ENCODE results near the gene LIN52.

The LIN52 gene

GRCh38 chr14:74140374-74140850 is 55.7 kb downstream of the LIN52 start:
- Mint-ChIP-seq H3K4me1 (peaks cover 8% of the 10 kb centered on the region), H3K4me3 (no peak overlapping the region), H3K27ac (no peak overlapping the region), H3K27me3 (no peaks in the 10 kb centered on the region), H3K9me3 (no peaks in the 10 kb centered on the region), H3K36me3 (ENCODE audit: low read depth) (peaks cover 5% of the 10 kb centered on the region)
- ATAC-seq = no peak
- no peak for DNase-seq

GRCh38 chr14:74141703-74142102 is 56.9 kb downstream of the LIN52 start:
- Mint-ChIP-seq H3K9me3 (no peaks in the 10 kb centered on the region), H3K36me3 (ENCODE audit: low read depth) (peaks cover 5% of the 10 kb centered on the region), H3K27me3 (no peaks in the 10 kb centered on the region), H3K27ac (no peak overlapping the region), H3K4me3 (no peak overlapping the region), H3K4me1 (peaks cover 5% of the 10 kb centered on the region)
- DNase-seq (no peak), ATAC-seq (no peak)

- no peak overlapping the region for H3K27ac Mint-ChIP-seq
- H3K27me3 Mint-ChIP-seq = no peaks in the 10 kb centered on the region
- H3K9me3 Mint-ChIP-seq = no peaks in the 10 kb centered on the region
- DNase-seq = no peak
- peaks cover 5% of the 10 kb centered on the region for H3K36me3 Mint-ChIP-seq (ENCODE audit: low read depth)
- H3K4me3 Mint-ChIP-seq = no peak overlapping the region
- peaks cover 9% of the 10 kb centered on the region for H3K4me1 Mint-ChIP-seq
- no peak for ATAC-seq
These were observed 57.8 kb downstream of the LIN52 start for GRCh38 chr14:74142523-74142922.

- no peaks in the 10 kb centered on the region for H3K9me3 Mint-ChIP-seq
These were observed 60.0 kb downstream of the LIN52 start for GRCh38 chr14:74144789-74145188.

GRCh38 chr14:74147571-74147970 is 62.8 kb downstream of the LIN52 start:
- H3K27me3 Mint-ChIP-seq = no peaks in the 10 kb centered on the region
- H3K4me1 Mint-ChIP-seq = peaks cover 13% of the 10 kb centered on the region
- H3K9me3 Mint-ChIP-seq = no peaks in the 10 kb centered on the region
- no peak overlapping the region for H3K4me3 Mint-ChIP-seq
- ATAC-seq = no peak
- H3K27ac Mint-ChIP-seq = no peak overlapping the region
- DNase-seq = no peak
- no peaks in the 10 kb centered on the region for H3K36me3 Mint-ChIP-seq (ENCODE audit: low read depth)

More at GRCh38 chr14:74144789-74145188, 60.0 kb downstream of the LIN52 start:
- DNase-seq (no peak), ATAC-seq (no peak)
- Mint-ChIP-seq H3K4me1 (peaks cover 13% of the 10 kb centered on the region), H3K27me3 (no peaks in the 10 kb centered on the region), H3K36me3 (ENCODE audit: low read depth) (no peaks in the 10 kb centered on the region), H3K27ac (no peak overlapping the region), H3K4me3 (no peak overlapping the region)

- peaks cover 13% of the 10 kb centered on the region for H3K4me1 Mint-ChIP-seq
- H3K9me3 Mint-ChIP-seq = no peaks in the 10 kb centered on the region
- no peak for DNase-seq
- H3K36me3 Mint-ChIP-seq (ENCODE audit: low read depth) = no peaks in the 10 kb centered on the region
- no peak overlapping the region for H3K27ac Mint-ChIP-seq
- no peaks in the 10 kb centered on the region for H3K27me3 Mint-ChIP-seq
- no peak overlapping the region for H3K4me3 Mint-ChIP-seq
- ATAC-seq = no peak
These were observed 63.9 kb downstream of the LIN52 start for GRCh38 chr14:74148705-74149104.

GRCh38 chr14:74155287-74155686 is 70.5 kb downstream of the LIN52 start:
- Mint-ChIP-seq H3K27me3 (no peaks in the 10 kb centered on the region), H3K4me1 (no peaks in the 10 kb centered on the region), H3K36me3 (ENCODE audit: low read depth) (no peaks in the 10 kb centered on the region), H3K9me3 (no peaks in the 10 kb centered on the region), H3K27ac (no peak overlapping the region), H3K4me3 (no peak overlapping the region)
- ATAC-seq (no peak), DNase-seq (no peak)

GRCh38 chr14:74155749-74156148 is 71.0 kb downstream of the LIN52 start:
- H3K27me3 Mint-ChIP-seq = no peaks in the 10 kb centered on the region
- no peaks in the 10 kb centered on the region for H3K4me1 Mint-ChIP-seq
- no peak overlapping the region for H3K4me3 Mint-ChIP-seq
- ATAC-seq = no peak
- no peaks in the 10 kb centered on the region for H3K9me3 Mint-ChIP-seq
- H3K27ac Mint-ChIP-seq = no peak overlapping the region
- H3K36me3 Mint-ChIP-seq (ENCODE audit: low read depth) = no peaks in the 10 kb centered on the region
- no peak for DNase-seq

GRCh38 chr14:74160763-74161162 is 76.0 kb downstream of the LIN52 start:
- no peak for ATAC-seq
- Mint-ChIP-seq H3K36me3 (ENCODE audit: low read depth) (peaks cover 6% of the 10 kb centered on the region), H3K9me3 (no peaks in the 10 kb centered on the region), H3K4me3 (no peak overlapping the region), H3K4me1 (no peaks in the 10 kb centered on the region), H3K27me3 (no peaks in the 10 kb centered on the region), H3K27ac (no peak overlapping the region)
- no peak for DNase-seq

- Mint-ChIP-seq H3K27me3 (no peaks in the 10 kb centered on the region), H3K27ac (no peak overlapping the region), H3K4me3 (no peak overlapping the region), H3K9me3 (no peaks in the 10 kb centered on the region), H3K36me3 (ENCODE audit: low read depth) (peaks cover 6% of the 10 kb centered on the region), H3K4me1 (no peaks in the 10 kb centered on the region)
- DNase-seq (no peak), ATAC-seq (no peak)
These were observed 76.9 kb downstream of the LIN52 start for GRCh38 chr14:74161526-74162158.

- Mint-ChIP-seq H3K4me3 (no peak overlapping the region), H3K27ac (no peak overlapping the region), H3K9me3 (no peaks in the 10 kb centered on the region), H3K4me1 (no peaks in the 10 kb centered on the region), H3K27me3 (no peaks in the 10 kb centered on the region), H3K36me3 (ENCODE audit: low read depth) (no peaks in the 10 kb centered on the region)
- DNase-seq (no peak), ATAC-seq (no peak)
These were observed 85.2 kb downstream of the LIN52 start for GRCh38 chr14:74169906-74170305.

- H3K4me1 Mint-ChIP-seq = no peaks in the 10 kb centered on the region
- H3K27me3 Mint-ChIP-seq = no peaks in the 10 kb centered on the region
- H3K9me3 Mint-ChIP-seq = no peaks in the 10 kb centered on the region
- ATAC-seq (no peak), DNase-seq (no peak)
- no peaks in the 10 kb centered on the region for H3K36me3 Mint-ChIP-seq (ENCODE audit: low read depth)
- no peak overlapping the region for H3K27ac Mint-ChIP-seq
- H3K4me3 Mint-ChIP-seq = no peak overlapping the region
These were observed 91.6 kb downstream of the LIN52 start for GRCh38 chr14:74176400-74176793.

- H3K36me3 Mint-ChIP-seq (ENCODE audit: low read depth) = no peaks in the 10 kb centered on the region
- no peak for ATAC-seq
- no peak for DNase-seq
- H3K4me3 Mint-ChIP-seq = no peak overlapping the region
- H3K27ac Mint-ChIP-seq = no peak overlapping the region
- H3K27me3 Mint-ChIP-seq = no peaks in the 10 kb centered on the region
- no peaks in the 10 kb centered on the region for H3K4me1 Mint-ChIP-seq
- no peaks in the 10 kb centered on the region for H3K9me3 Mint-ChIP-seq
These were observed 95.1 kb downstream of the LIN52 start for GRCh38 chr14:74179856-74180255.

- ATAC-seq (no peak), DNase-seq (no peak)
- Mint-ChIP-seq H3K27ac (no peak overlapping the region), H3K27me3 (no peaks in the 10 kb centered on the region), H3K36me3 (ENCODE audit: low read depth) (no peaks in the 10 kb centered on the region), H3K4me1 (no peaks in the 10 kb centered on the region), H3K4me3 (no peak overlapping the region), H3K9me3 (no peaks in the 10 kb centered on the region)
These were observed 106.3 kb downstream of the LIN52 start for GRCh38 chr14:74190927-74191575.

- no peaks in the 10 kb centered on the region for H3K27me3 Mint-ChIP-seq
- no peaks in the 10 kb centered on the region for H3K36me3 Mint-ChIP-seq (ENCODE audit: low read depth)
- H3K27ac Mint-ChIP-seq = no peak overlapping the region
- no peak overlapping the region for H3K4me3 Mint-ChIP-seq
- peaks cover 3% of the 10 kb centered on the region for H3K4me1 Mint-ChIP-seq
- H3K9me3 Mint-ChIP-seq = no peaks in the 10 kb centered on the region
- no peak for DNase-seq
- ATAC-seq = no peak
These were observed 109.9 kb downstream of the LIN52 start for GRCh38 chr14:74194506-74195274.
